ENCODE data around the gene DPH7.
A peak's percentile ranks its signal among the peaks of the same experiment; 100 is the strongest.

DNA sequence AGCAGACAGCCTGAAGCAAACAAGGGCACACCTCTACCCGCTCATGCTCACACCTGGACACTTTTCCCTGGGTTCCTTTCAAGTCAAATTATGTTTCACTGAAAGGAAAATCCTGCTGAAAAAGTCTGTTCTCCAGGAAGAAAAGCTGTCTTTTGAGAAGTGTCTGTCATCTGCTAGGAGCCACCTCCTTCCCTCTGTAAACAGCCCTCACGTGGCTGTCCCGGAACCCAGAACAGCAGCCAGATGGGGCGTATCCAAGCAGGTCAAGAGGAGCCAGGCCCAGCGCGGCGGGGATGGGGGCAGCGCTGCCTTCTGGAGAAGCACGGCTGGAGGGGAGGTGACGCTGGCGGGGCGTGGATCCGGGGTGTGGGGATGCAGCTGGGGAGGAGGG lies 28.5 kb downstream of the DPH7 start, which contains the start of gene PNPLA7:
- TF ChIP-seq, protein P1, sequence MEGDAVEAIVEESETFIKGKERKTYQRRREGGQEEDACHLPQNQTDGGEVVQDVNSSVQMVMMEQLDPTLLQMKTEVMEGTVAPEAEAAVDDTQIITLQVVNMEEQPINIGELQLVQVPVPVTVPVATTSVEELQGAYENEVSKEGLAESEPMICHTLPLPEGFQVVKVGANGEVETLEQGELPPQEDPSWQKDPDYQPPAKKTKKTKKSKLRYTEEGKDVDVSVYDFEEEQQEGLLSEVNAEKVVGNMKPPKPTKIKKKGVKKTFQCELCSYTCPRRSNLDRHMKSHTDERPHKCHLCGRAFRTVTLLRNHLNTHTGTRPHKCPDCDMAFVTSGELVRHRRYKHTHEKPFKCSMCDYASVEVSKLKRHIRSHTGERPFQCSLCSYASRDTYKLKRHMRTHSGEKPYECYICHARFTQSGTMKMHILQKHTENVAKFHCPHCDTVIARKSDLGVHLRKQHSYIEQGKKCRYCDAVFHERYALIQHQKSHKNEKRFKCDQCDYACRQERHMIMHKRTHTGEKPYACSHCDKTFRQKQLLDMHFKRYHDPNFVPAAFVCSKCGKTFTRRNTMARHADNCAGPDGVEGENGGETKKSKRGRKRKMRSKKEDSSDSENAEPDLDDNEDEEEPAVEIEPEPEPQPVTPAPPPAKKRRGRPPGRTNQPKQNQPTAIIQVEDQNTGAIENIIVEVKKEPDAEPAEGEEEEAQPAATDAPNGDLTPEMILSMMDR (IDR thresholded peaks at IDR 0.05): no peak
- TF ChIP-seq POLR2A (IDR thresholded peaks at IDR 0.05): peak in 1 of 2 donors; percentile 19
- peak; percentile 18 to 82 (median 48) for TF ChIP-seq POLR2AphosphoS5 (IDR thresholded peaks at IDR 0.05)

All from sigmoid colon (tissue), 4 donors.